Activated CD4-positive, alpha-beta T cell treated with anti-CD3 and anti-CD28 coated beads for 1 hour (primary cell): ENCODE results near the gene OR4N5.
"Not testable (repeated sequence)": the region's sequence is repeated elsewhere in the genome, so short reads cannot be mapped to it uniquely, and the experiment has no call there.

Experiments
- DNase-seq: peaks from one replicate; pipeline ENCODE4 v3.0.0-alpha.2; 2020

Gene OR4N5, protein sequence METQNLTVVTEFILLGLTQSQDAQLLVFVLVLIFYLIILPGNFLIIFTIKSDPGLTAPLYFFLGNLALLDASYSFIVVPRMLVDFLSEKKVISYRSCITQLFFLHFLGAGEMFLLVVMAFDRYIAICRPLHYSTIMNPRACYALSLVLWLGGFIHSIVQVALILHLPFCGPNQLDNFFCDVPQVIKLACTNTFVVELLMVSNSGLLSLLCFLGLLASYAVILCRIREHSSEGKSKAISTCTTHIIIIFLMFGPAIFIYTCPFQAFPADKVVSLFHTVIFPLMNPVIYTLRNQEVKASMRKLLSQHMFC

DNA sequence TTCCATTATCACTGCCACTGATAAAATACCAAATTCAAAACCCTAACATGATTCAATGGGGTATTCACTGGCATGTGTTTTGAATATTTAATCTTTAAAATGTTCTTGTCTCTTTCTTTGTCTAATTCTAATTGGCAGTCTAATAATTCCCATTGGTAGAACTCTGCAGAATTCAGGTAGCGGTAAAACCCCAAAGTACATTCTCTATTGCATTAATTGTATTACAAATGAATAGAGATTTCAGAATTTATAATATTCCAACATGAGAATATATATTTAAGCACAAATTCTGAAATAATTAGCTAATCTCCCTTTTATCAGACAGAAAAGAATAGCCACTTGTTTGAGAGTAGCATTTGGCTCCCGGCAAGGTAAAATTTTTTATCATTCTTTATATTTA is at the start of gene OR4N5:
Gene OR4N5, plus strand, starts transcription at position 301 of the 400 bp plus-strand sequence. CDS start 4,916 bp downstream, outside the sequence.
- no peak for DNase-seq

GRCh38 chr14:20092050-20092449 is 46.6 kb upstream of the OR4N5 start:
- DNase-seq = no peak

GRCh38 chr14:20093442-20093841 is 45.2 kb upstream of the OR4N5 start:
- no peak for DNase-seq

GRCh38 chr14:20098926-20099770 is 39.5 kb upstream of the OR4N5 start:
- DNase-seq = not testable (repeated sequence)

GRCh38 chr14:20110438-20110837 is 28.2 kb upstream of the OR4N5 start, which contains the start of gene OR4K17:
TSS of gene OR4K17 (plus strand) at chr14:20110739. CDS start at chr14:20117500, 6,761 bp downstream.
- no peak for DNase-seq

- DNase-seq = no peak
These were observed 26.3 kb upstream of the OR4N5 start for GRCh38 chr14:20112321-20112720.

DNA sequence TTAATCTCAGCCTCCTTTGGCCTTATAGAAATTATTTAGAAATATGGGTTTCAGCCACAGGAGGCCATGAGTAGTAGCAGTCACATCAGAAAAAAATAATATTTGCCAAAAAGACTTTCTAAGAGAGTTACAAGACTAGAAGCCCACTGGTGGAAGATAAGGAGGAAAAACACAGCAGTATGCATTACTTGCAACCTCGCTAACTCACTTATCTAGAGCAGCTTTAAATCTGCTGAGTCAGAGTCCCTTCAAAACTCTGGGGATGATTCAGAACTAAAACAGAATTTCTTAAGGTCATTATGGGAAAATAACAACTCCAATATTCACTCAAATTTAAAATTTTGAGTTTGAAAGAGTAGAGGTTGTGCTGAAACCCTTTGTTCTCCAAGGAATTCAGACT is 21.9 kb upstream of the OR4N5 start:
- no peak for DNase-seq

GRCh38 chr14:20118795-20119194 is 19.8 kb upstream of the OR4N5 start:
- DNase-seq = no peak

- DNase-seq = no peak
These were observed 5.3 kb downstream of the OR4N5 start for GRCh38 chr14:20143911-20144310.

DNA sequence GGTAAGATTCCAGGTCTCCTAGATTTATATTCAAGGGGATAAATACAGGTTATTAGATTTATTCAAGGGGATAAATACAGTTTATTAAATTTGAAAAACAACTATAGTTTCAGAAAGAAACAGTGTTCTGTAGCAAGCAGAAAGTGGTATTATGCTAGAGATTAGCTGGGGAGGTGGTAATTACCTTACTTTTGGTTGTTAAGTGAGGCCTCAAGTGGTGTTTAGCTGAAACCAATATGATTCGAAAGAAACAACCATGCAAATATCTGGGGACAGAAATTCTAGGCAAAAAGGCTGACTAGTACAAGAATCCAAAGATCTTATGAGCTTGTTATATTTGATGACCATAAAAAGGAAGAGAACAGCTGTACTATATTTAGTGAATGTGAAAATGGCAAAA is 6.2 kb downstream of the OR4N5 start:
- no peak for DNase-seq

GRCh38 chr14:20164462-20164861 is 25.8 kb downstream of the OR4N5 start:
- no peak for DNase-seq

DNA sequence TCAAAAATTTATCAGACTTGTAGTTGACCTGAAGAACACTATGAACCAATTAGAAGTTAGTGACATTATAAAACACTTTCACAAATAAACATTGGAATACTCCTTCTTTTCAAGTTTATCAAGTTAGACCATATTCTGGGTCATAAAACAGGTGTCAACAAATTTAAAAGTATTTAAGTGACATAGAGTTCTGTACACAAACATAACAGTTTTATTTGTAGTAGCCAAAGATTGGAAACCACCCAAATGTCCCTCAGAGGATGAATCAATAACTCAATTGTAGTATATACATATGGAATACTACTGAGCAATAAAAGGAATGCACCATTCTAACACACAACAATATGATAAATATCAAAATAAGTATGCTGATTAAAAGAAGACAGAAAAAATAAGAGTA is 28.5 kb downstream of the OR4N5 start:
- no peak for DNase-seq

DNA sequence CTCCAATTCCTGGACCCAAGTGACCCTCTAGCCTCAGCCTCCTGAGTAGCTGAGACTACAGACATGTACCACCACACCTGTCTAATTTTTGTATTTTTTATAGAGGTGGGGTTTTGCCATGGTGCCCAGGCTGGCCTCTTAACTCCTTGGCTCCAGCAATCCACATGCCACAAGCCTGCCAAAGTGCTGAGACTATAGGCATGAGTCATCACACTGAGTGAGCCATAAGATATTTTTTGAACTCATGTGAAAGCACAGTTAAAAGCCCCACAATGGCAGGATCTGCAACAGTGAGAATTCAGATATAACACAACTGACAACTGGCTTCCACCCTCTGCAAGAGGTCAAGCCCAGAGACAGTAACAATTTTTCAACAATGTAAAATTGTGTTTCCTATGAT is 31.2 kb downstream of the OR4N5 start:
- not testable (repeated sequence) for DNase-seq

DNA sequence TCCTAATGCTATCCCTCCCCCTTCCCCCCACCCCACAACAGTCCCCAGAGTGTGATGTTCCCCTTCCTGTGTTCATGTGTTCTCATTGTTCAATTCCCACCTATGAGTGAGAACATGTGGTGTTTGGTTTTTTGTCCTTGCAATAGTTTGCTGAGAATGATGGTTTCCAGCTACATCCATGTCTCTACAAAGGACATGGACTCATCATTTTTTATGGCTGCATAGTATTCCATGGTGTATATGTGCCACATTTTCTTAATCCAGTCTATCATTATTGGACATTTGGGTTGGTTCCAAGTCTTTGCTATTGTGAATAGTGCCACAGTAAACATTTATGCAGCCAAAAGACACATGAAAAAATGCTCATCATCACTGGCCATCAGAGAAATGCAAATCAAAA is 35.6 kb downstream of the OR4N5 start:
- not testable (repeated sequence) for DNase-seq

DNA sequence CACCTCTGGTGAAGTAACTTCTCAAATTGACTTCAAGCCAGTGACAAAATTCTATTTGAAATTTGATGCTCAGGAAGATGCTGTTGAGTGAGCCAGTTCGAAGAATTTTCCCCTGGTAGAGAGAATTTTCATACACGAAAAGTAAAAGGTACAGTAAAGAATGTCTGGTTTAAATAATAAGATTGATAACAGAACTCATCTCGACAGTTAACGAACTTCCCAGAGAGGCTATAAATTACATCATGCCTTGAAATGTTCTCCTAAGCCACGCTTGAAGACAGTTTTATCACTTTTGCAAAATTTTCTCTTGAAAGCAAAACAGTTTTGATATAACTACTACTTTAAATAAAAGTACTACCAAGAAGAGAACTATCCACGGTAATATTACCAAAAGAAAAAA is 37.7 kb downstream of the OR4N5 start:
- DNase-seq = no peak

GRCh38 chr14:20177433-20177974 is 38.9 kb downstream of the OR4N5 start:
- DNase-seq = no peak

DNA sequence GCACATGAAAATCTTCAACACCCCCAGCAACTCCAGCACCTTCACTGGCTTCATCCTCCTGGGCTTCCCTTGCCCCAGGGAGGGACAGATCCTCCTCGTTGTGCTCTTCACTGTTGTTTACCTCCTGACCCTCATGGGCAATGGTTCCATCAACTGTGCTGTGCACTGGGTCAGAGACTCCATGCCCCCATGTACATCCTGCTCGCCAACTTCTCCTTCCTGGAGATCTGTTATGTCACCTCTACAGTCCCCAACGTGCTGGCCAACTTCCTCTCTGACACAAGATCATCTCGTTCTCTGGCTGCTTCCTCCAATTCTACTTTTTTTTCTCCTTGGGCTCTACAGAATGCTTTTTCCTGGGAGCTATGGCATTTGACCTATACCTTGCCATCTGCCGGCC is 40.6 kb downstream of the OR4N5 start:
- DNase-seq = no peak

DNA sequence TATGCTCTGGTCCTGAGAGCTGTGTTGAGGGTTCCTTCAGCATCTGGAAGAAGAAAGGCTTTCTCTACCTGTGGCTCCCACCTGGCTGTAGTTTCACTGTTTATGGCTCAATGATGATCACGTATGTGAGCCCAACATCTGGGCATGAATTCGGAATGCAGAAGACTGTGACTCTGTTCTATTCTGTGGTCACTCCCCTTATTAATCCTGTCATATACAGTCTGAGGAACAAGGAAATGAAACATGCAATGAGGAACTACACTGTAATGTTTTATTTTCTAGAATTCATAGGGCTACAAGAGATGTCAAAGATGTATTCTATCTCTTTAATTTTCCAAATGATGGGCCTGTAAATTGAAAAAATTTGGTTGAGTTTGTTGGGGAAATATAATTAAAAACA is 41.3 kb downstream of the OR4N5 start:
- no peak for DNase-seq

DNA sequence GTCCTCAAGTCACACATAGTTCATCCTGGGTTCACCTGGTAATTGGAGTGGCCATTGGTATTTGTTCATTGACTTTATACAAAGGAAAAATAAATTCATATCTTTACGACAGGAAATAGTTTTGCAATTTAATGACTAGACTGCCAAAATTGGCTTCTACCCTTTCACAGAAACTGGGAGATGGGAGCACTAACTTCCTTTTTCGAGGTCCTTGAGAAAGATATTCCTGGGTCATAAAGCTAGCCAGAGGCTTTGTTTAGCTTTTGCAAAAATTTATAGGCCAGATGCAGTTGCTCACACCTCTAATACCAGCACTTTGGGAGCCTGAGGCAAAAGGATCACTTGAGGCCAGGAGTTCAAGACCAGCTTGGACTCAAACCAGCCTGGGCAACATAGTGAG is 41.9 kb downstream of the OR4N5 start:
- no peak for DNase-seq

GRCh38 chr14:20184181-20184580 is 45.6 kb downstream of the OR4N5 start:
- DNase-seq = no peak

DNA sequence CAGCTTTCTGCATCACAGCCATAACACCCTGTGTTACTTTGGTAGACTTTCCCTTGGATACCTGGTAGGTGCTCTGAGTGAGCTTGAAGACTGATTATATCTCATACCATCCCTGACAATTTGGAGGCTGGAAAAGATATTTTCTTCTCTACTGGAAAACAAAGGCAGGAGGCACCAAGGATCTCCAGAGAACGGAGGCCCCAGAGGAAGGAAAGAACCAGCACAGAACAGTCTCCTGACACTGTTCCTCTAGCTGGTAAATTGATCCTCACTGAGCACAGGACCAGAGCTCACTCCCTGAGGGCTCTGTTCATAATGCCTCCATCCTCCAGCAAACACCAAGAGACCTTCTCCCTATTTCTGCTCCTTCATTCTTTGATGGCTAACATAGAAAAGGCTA is 52.0 kb downstream of the OR4N5 start, which contains the start of gene OR11G2:
Gene OR11G2, plus strand, starts transcription at position 301 of the 400 bp plus-strand sequence. CDS start 6,542 bp downstream, outside the sequence.
- no peak for DNase-seq

DNA sequence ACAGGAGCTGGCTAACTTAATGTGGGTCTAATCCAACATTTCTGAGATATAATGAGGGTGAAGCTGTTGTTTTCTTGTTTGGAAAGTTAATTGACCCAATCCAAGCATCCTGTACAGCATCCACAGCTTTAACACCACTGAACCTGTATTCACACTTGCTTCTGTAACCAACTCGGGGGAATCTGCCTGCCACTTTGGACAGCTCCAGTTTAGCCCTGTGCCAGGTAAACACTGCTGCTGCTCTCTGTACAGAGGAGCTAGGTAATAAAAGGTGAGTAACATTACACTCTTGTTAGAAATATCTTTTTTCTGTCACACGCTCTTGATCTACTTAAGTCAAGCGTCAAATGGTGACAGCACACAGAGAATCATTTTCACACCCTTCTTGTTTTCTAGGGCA is 52.8 kb downstream of the OR4N5 start:
- DNase-seq = no peak

GRCh38 chr14:20194101-20194500 is 55.5 kb downstream of the OR4N5 start:
- DNase-seq = no peak
